ENCODE measurements around the gene TAF6. TPM values are rescaled to one million over a fixed set of nuclear protein-coding genes. Genes with fewer than 3 reads are reported as not detected.

Gene TAF6
- total and polyA plus RNA-seq, 2 experiments from 2014 or later: 40.5 to 53.0 TPM

GRCh38 chr7:100128637-100128963 lies 9.4 kb upstream of the TAF6 start:
- Histone ChIP-seq H3K4me3 (no peak overlapping the region), H2AFZ (no peak overlapping the region), H3F3A (ENCODE audit: insufficient read depth) (peaks cover 4% of the 10 kb centered on the region; the same call in 1 of the 2 replicates), H3K27ac (no peak overlapping the region), H3K36me3 (ENCODE audit: low read depth) (no peaks in the 10 kb centered on the region), H3K27me3 (replicated peaks; ENCODE audit: insufficient read depth) (no peaks in the 10 kb centered on the region), H3K79me2 (ENCODE audit: insufficient read depth) (peaks cover 5% of the 10 kb centered on the region; the same call in 1 of the 2 replicates), H3K9ac (no peak overlapping the region), H3K9me3 (ENCODE audit: low read depth) (no peaks in the 10 kb centered on the region), H3K4me2 (ENCODE audit: unreplicated experiment) (no peak overlapping the region), H4K20me1 (ENCODE audit: insufficient read depth) (no peaks in the 10 kb centered on the region), H3K4me1 (ENCODE audit: insufficient read depth) (peaks cover 3% of the 10 kb centered on the region; the same call in 1 of the 2 replicates), H3K9me2 (ENCODE audit: insufficient read depth) (no peaks in the 10 kb centered on the region)
- 38 to 62% methylated on average over 1 of the region's 1 CpG for WGBS, 2 experiments (ENCODE audit: low coverage in 1 of 2, low lambda C conversion rate in 2 of 2, missing lambda C conversion rate in 2 of 2)
- in situ Hi-C loops (cut with MboI): no loop called here
- TF ChIP-seq EZH2 (IDR thresholded peaks at IDR 0.05; ENCODE audit: insufficient read depth, poor library complexity, severe bottlenecking): no peak
- no peak for TF ChIP-seq EZH2phosphoT487 (IDR thresholded peaks at IDR 0.05; ENCODE audit: insufficient read depth, low read depth)
- DNase-seq: no peak

DNA sequence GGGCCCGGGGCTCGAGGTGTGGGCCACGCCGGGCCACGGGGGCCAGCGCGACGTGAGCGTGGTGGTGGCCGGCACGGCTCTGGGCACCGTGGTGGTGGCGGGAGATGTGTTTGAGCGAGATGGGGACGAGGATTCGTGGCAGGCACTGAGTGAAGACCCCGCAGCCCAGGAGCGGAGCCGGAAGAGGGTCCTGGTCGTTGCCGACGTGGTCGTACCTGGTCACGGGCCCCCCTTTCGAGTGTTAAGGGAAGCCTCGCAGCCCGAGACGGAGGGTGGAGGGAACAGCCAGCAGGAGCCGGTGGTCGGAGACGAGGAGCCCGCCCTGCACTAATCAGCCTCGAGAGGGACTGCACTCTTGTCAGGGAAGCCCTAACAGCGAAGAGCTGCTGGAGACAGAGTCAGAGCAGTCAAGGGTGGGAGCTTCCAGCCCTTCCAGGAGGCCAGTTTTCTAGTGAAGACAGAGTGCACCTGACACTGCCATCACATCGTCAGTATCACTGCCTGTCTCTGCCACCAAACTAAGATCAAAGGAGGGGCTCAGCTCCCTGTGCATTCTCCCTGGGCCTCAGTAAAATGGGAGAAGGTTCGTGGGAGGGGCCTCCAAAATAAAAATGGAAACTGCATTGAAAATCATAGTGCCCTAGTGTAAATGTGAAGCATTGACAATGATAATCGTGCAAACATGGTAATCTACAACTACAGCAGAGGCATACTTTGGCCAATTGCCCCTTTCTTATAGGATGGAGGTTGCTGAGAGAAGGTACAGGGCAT lies 8.9 kb upstream of the TAF6 start:
- no peaks in the 10 kb centered on the region for H4K20me1 ChIP-seq (ENCODE audit: insufficient read depth)
- peaks cover 4% of the 10 kb centered on the region; the same call in 1 of the 2 replicates for H3F3A ChIP-seq (ENCODE audit: insufficient read depth)
- peaks cover 5% of the 10 kb centered on the region; the same call in 1 of the 2 replicates for H3K79me2 ChIP-seq (ENCODE audit: insufficient read depth)
- peak overlapping the region; percentile 99 for H3K4me2 ChIP-seq (ENCODE audit: unreplicated experiment)
- peak; percentile 43 for DNase-seq
- H3K9ac ChIP-seq: peak overlapping the region; percentile 94
- in situ Hi-C loops (cut with MboI): no loop called here
- peak overlapping the region; percentile 95 for H2AFZ ChIP-seq
- H3K4me3 ChIP-seq: peak overlapping the region; percentile 99
- H3K27me3 ChIP-seq (replicated peaks; ENCODE audit: insufficient read depth): no peaks in the 10 kb centered on the region
- 6 to 7% methylated on average over 37 of the region's 37 CpGs for WGBS, 2 experiments (ENCODE audit: low coverage in 1 of 2, low lambda C conversion rate in 2 of 2, missing lambda C conversion rate in 2 of 2)
- no peak overlapping the region for H3K27ac ChIP-seq
- peaks cover 3% of the 10 kb centered on the region; the same call in 1 of the 2 replicates for H3K4me1 ChIP-seq (ENCODE audit: insufficient read depth)
- TF ChIP-seq EZH2 (IDR thresholded peaks at IDR 0.05; ENCODE audit: insufficient read depth, poor library complexity, severe bottlenecking): no peak
- no peak for TF ChIP-seq EZH2phosphoT487 (IDR thresholded peaks at IDR 0.05; ENCODE audit: insufficient read depth, low read depth)
- H3K9me3 ChIP-seq (ENCODE audit: low read depth): no peaks in the 10 kb centered on the region
- no peaks in the 10 kb centered on the region for H3K36me3 ChIP-seq (ENCODE audit: low read depth)
- H3K9me2 ChIP-seq (ENCODE audit: insufficient read depth): no peaks in the 10 kb centered on the region

DNA sequence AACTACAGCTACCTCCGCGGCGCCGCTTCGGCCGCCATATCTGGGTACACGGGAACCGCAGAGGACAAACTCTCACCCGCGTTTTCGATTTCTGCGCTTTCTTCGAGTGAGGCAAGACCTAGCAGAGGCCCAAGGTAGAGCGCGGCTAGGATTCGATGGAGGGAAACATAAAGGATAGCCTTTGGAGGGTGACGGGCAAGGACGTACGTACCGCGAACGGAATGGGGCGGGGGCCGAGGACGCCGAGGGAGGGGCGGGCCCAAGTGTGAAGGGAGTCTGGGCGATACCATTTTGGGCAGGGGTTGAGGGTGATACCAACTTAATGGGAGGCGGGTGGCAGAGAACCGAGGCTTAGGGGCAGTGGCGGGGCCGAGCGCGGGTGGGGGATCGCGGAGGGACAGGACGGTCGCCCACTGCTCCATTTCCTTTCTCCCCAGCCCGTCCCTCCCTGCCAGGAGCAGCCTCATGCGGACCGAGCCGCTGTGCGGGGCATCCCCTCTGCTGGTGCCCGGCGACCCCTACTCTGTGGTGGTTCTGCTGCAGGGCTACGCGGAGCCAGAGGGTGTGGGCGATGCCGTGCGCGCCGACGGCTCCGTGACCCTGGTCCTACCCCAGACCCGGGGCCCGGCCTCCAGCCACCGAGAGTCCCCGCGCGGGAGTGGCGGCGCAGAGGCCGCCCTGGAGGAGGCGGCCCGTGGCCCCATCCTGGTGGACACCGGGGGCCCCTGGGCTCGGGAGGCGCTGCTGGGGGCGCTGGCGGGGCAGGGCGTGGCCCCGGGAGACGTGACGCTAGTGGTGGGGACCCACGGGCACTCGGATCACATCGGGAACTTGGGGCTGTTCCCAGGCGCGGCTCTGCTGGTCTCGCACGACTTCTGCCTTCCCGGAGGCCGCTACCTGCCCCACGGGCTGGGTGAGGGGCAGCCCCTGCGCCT lies 8.0 kb upstream of the TAF6 start, which contains the start of gene MBLAC1:
MBLAC1 (plus strand) TSS at position 37 of the 935 bp plus-strand sequence; CDS start at position 466, 429 bp downstream.
- Histone ChIP-seq H3K9ac (peak within 1 kb of the TSS; percentile 94), H3K4me1 (ENCODE audit: insufficient read depth) (peaks cover 3% of the 10 kb centered on the region; the same call in 1 of the 2 replicates), H3K4me2 (ENCODE audit: unreplicated experiment) (peak within 1 kb of the TSS; percentile 99), H4K20me1 (ENCODE audit: insufficient read depth) (no peaks in the 10 kb centered on the region), H3K27me3 (replicated peaks; ENCODE audit: insufficient read depth) (no peaks in the 10 kb centered on the region), H3K9me2 (ENCODE audit: insufficient read depth) (no peaks in the 10 kb centered on the region), H3K9me3 (ENCODE audit: low read depth) (no peaks in the 10 kb centered on the region), H3F3A (ENCODE audit: insufficient read depth) (peaks cover 4% of the 10 kb centered on the region; the same call in 1 of the 2 replicates), H3K27ac (peak within 1 kb of the TSS; percentile 97), H2AFZ (peak within 1 kb of the TSS; percentile 95), H3K4me3 (peak within 1 kb of the TSS; percentile 99), H3K79me2 (ENCODE audit: insufficient read depth) (peaks cover 13% of the 10 kb centered on the region), H3K36me3 (ENCODE audit: low read depth) (no peaks in the 10 kb centered on the region)
- TF ChIP-seq EZH2 (IDR thresholded peaks at IDR 0.05; ENCODE audit: insufficient read depth, poor library complexity, severe bottlenecking) (no peak), EZH2phosphoT487 (IDR thresholded peaks at IDR 0.05; ENCODE audit: insufficient read depth, low read depth) (no peak)
- 0 to 3% methylated on average over 48 to 55 of the region's 85 CpGs for WGBS, 2 experiments (ENCODE audit: low coverage in 1 of 2, low lambda C conversion rate in 2 of 2, missing lambda C conversion rate in 2 of 2)
- DNase-seq: peak; percentile 95
- in situ Hi-C loops (cut with MboI): no loop called here
